Panc1 (cell line): ENCODE results near the gene ERFL.

Experiments
- CTCF ChIP-seq: fragments of 450-650 bp; IDR thresholded peaks from 2 replicates; pipeline ENCODE4 v1.5.1; 2017; ENCODE audit warnings: mild to moderate bottlenecking
- POLR2AphosphoS5 ChIP-seq: IDR thresholded peaks from 2 replicates; pipeline ENCODE4 v1.6.1; 2012; ENCODE audit warnings: mild to moderate bottlenecking, low read depth, low read length, moderate library complexity
- REST ChIP-seq, 2 experiments: IDR thresholded peaks; 2 replicates each; pipeline ENCODE4 v1.6.1; 2011 to 2012; ENCODE audit warnings: low read depth in 2 of 2, control low read depth in 1 of 2, low read length in 1 of 2, mild to moderate bottlenecking in 1 of 2, moderate library complexity in 1 of 2; ENCODE audit not compliant: insufficient read depth in 1 of 2
- SIN3A ChIP-seq: IDR thresholded peaks from 2 replicates; pipeline ENCODE4 v1.6.1; 2012; ENCODE audit warnings: low read depth, mild to moderate bottlenecking, low read length, moderate library complexity, borderline replicate concordance; ENCODE audit not compliant: insufficient read depth
- TCF7L2 ChIP-seq: IDR thresholded peaks from 2 replicates; pipeline ENCODE4 v1.6.1; 2011; ENCODE audit warnings: mild to moderate bottlenecking, low read depth, low read length, inconsistent platforms

- TF ChIP-seq CTCF (no peak), REST (IDR thresholded peaks at IDR 0.05; ENCODE audit: insufficient read depth in 1 of 2, low read depth in 2 of 2, low read length in 1 of 2) (no peak), POLR2AphosphoS5 (no peak), SIN3A (no peak), TCF7L2 (no peak)
Measured at GRCh38 chr19:41971363-41971762, 43.1 kb upstream of the ERFL start.
